ENCODE data around the gene PPP4C.
"Not testable (repeated sequence)": the region's sequence is repeated elsewhere in the genome, so short reads cannot be mapped to it uniquely, and the experiment has no call there.

PPP4C gene

DNA sequence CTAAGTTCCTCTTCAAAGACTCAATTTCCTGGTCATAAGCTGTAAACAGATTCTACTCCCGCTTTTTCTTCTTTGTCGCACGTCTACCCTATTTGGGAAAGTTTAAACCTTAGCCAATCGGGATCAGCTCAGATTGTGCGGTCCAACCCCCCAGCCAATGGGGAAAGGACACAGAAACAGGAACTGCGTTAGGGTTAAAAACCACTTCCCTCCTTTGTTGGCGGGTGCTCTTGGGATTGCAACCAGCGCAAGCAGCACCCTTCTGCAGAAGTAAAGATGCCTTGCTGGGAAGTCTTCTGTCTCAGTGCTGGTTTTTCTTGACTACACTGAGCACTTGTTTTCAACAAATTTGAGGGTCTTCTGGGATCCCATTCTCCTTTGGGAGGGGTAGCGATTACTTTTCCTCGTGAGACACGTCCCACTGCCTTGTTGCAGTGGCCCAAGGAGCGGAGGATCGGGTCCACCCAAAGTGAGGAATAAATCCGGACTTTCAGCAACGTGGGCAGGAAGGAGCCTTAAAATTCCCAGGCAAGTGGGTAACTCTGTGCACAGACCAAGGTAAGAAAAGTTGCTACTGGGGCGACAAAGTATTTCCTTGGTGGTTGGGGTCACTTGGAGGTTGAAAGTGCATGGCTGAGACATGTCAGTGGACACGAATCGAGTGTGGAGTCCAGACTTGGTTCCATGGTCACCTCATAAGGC lies 21.2 kb downstream of the PPP4C start:
- DNase-seq (ENCODE audit: low read depth) = no peak

DNA sequence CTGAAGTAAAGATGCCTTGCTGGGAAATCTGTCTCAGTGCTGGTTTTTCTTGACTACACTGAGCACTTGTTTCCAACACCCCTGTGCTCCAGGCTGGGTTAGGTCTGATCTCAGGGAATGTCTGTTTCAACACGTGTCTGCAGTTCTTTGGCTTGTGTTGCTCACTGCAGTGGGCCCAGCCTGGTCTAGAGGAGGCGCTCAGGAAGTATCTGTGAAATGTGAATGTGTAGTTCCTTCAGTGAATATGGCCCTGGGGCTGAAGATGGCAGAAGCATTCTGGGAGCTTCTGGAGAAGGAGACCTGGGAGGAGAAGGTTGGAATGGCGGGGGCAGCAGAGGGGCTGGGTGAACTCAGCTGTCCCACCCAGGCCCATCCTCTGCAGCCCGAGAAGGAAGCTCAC lies 28.3 kb downstream of the PPP4C start:
- no peak for DNase-seq (ENCODE audit: low read depth)

DNA sequence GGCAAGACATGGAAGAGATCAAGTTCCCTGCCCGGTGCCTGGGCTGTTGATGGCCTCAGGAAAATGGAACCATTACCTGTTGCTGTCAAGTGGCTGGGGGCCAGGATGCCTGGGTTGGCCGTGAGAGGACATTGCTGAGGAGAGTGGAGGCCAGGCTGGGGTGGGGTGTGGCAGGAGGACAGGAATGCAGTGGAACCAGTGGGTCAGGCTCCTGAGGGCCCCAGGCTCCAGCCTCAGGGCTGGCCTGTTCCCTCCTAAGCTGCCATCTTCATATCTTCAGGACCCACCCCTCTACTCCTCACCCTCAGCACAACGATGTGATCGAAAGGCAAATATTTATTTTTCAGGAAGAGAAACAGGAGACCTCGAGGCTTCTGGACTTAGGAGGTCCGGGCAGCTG lies 28.7 kb downstream of the PPP4C start:
- DNase-seq (ENCODE audit: low read depth) = no peak

DNA sequence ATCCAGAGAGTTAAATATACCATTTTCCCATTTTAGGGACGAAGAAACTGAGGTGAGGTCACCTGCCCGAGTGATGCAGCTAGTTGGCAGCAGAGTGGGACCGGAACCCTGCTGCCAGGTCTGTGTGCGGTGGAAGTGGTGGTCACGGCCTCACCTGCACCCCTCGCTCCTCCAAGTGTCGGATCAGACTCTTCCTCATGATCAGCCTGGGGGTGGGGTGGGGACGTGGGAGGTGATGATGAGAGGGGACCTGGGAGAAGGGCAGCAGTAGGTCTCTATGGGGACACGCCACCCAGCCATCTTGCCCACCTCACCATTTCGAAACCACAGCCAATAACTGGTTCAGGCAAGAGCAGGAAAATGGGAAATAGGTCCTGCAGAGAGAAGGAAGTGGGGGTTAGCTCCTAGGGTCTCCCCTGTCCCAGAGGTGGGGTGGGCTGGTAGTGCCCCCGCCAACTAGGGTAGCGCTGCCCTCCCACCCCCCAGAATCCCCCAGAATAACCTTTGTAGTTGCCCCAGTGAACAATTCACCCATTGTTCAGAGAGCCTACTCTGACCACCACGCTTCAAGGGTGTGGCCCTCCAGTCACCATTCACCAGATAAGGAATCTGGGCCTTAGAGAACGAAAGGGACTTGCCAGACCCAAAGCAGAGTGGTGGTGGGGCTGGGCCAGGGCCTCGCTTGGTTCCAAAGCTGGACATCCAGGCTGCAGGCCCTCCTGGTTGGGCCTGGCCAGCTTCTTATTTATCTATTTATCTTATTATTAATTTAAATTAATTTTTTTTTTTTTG lies 32.5 kb downstream of the PPP4C start:
- DNase-seq (ENCODE audit: low read depth) = no peak

DNA sequence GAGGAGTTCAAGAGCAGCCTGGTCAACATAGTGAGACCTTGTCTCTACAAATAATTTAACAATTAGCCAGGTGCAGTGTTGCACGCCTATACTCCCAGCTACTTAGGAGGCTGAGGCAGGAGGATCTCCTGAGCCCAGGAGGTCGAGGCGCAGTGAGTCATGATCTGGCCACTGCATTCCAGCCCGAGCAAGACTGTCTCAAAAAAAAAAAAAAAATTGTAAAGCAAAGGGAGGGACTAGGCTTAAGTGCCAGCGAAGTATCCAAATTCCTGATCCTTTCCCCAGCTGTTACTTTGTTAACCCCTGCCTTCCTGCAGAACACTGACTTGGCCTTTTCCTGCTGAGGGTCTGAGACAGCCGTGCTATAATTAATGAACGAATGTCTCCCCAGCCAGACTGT lies 34.9 kb downstream of the PPP4C start:
- peak; percentile 10 for DNase-seq (ENCODE audit: low read depth)

DNA sequence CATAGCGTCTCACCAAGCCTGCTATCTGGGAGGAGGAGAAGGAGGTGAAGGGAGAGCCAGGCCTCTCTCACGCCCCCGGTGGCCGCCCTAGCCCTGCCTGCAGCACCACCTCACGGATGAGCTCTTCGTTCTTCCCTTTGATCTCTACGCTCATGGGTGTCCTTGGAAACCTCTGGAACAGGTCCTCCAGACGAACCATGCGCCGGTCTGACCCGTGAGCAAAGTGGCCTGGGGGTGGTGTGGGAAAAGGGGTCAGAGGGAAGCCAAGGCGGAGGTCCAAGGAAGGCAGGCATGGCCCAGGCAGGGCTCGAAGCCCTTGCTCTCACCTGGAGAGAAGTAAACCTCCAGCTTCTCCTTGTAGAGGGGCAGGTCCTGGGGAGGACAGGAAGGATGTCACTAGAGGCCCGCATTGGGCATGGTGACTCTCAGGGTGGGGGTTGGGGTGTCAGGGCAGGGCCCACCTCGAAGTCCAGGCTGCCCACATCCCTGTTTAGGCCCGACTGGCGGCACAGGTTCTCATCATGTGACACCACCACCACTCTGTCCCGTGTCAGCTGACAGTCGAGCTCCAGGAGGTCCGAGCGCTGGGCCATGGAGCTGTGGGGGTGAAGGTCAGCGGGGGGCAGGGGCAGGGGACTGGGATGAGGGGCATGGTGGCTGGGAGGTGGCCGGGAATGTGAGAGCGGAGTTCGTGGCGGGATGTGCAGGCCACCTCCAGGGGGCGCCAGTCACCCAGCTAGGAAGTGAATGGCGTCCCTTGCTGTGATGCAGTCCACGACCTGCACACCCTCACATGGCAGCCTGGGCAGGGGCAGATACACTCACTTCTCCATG lies 36.6 kb downstream of the PPP4C start:
- peak; percentile 53 for DNase-seq (ENCODE audit: low read depth)

DNA sequence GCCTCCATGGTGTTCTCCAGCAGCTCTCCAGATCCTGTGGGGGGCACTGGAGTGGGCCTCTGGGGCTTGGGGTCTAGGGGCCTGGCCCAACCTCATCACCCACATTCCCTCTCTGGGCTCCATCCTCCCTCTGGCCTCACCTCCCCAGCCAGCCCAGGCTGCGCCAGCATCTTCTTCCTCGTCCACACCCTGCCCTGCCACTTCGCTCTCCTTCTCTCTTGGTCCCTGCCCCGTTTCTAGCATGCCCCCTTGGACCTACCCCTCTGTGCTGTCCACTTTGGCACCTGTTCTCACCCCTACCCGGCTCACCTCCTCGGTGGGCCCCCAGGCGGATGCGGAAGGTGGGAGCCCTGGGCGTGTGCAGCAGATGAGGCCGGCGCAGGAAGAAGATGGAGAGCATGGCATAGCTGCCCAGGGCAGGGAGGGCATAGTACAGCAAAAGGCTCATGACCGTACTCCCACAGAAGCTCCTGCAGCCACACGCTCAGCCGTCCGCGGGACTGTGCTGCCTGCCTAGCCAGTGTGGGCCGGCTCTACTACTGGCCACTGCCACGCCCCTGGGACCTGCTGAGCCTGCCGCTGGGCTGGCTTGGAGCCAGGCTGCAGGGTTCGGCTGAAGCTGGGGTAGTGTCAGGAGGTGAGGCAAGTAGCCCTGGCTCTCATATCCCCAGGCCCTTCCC lies 37.4 kb downstream of the PPP4C start, which contains the start of gene GDPD3:
GDPD3 (minus strand) TSS at position 507 of the 680 bp plus-strand sequence; CDS start at position 448, 59 bp downstream.
- DNase-seq (ENCODE audit: low read depth) = peak; percentile 13

DNA sequence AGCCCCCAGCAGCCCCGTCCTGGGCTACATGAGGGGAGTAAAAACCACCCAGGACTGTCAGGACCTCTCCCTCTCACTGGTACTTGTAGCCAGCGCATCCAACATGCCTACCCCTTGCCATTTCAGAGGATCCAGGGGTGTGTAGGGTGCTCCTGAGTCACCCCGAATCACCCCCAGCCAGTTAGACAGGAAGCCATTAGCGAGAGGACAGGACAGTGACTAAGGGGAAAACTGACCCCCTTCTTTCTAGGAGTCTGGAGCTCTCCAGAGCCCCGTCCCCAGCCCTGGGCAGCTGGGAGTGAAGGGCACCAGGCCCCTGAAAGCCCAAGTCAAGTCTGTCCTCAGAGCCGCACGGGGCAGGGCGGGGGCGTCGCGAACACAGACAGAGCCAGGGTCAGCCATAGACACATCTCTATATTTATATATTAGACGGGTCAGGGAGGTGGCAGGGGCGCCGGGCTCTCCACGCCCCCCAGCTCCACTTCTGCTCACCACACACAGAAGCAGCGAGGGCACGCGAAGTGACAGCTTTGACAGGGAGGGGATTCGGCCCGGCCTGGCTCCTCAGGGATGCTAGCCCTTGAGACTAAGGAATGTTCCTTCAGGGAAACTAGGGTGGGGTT lies 38.0 kb downstream of the PPP4C start:
- DNase-seq (ENCODE audit: low read depth) = no peak

DNA sequence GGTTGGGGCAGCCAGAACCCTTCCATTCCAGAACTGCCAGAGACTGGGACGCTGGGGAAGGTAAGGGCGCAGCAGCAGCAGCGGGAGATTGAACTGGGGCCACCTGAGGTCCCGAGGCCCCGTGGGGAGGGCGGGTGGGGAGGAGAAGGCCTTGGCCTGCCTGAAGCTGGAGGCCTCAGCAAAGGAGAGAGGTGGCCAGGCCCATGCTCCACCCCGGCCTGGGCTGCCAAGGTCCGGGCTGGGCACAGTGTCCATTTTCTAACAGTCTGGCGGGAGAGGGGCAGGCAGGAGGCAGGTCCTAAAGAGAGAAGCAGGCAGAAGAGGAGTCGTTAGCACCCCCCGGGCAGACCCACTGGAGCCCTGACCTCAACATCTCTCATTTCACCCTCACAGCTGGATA lies 38.6 kb downstream of the PPP4C start:
- no peak for DNase-seq (ENCODE audit: low read depth)

DNA sequence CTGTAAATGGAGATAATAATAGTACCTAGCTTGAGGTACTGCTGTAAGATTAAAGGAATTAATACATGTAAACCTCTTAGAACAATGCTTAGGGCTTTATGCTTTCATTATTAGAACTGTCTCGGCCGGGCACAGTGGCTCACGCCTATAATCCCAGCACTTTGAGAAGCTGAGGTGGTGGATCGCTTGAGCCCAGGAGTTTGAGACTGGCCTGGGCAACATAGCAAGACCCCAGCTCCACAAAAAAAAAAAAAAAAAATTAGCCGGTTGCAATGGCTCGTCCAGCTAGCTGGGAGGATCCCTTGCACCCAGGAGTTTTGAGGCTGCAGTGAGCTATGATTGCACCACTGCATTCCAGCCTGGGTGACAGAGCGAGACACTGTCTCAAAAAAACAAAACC lies 39.0 kb downstream of the PPP4C start:
- not testable (repeated sequence) for DNase-seq (ENCODE audit: low read depth)

DNA sequence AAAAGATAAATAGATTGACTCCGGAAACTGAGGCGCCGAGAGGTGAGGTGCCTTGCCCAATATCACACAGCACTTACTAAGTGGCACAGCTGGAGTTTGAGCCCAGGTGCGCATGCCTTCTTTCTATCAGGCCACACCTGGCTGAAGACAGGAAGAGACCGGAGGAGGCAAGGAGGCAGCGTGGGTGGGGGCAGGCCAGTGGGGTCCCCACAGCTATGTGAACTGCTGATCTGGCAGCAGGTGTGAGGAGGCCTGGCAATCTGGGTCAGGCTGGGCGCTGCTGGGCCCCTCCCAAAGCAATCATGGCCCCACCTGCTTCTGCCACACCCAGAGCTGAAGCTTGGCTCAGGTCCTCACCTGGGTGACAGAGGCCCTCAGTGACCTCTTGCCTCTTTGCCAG lies 39.4 kb downstream of the PPP4C start:
- no peak for DNase-seq (ENCODE audit: low read depth)

DNA sequence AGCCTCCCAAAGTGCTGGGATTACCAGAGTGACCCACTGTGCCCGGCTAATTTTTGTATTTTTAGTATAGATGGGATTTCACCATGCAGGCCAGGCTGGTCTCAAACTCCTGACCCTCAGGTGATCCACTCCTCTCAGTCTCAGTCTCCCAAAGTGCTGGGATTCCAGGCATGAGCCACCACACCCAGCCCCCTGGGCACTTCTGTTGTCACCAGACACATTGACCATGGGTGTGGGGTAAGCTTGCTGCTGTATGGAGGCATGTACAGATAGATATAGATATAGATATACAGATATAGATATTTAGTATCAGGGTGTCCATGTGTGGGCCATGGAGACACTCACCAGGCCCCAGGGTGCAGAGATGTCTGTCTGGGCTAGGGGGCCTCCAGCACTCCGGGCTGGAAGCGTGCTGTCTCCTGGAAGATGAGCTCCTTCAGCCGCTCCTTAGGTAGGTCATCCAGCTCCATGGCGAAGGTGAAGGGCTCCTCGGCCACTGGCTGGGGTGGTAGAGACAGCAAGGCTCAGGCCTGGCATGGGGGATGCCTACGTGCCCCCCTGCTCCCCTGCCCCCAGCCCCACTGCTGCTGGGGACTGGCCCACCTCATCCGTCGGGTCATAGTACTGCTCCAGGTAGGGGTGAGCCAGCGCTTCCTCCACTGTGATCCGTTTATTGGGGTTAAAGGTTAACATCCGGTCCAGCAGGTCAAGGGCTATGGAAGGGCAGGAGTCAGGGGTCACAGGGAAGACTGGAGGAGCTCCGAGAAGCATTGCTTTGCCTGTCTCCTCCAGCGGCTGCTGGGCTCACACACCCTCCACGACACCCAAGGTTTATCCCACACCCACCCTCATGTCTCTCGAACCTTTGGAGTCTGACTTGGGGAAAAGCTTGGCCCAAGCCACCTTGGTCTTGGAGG lies 40.8 kb downstream of the PPP4C start:
- DNase-seq (ENCODE audit: low read depth) = no peak

DNA sequence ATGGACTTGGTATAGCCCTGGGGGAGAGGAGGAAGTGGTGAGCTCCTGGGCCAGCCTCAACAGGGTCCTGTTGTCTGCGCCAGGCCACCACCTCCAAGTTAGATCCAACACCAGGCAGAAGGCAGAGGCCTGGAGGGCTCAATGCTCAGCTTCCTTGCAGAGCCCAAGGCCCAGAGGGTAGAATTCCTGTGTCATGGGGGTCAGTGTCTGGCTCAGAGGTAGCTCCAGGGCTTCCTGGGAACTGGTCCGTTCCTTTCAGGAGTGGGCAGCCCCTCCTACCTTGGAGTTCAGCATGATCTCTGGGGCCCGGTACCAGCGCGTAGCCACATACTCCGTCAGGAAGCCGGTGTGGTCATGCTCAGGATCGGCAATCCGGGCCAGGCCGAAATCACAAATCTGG lies 42.0 kb downstream of the PPP4C start:
- DNase-seq (ENCODE audit: low read depth) = no peak

DNA sequence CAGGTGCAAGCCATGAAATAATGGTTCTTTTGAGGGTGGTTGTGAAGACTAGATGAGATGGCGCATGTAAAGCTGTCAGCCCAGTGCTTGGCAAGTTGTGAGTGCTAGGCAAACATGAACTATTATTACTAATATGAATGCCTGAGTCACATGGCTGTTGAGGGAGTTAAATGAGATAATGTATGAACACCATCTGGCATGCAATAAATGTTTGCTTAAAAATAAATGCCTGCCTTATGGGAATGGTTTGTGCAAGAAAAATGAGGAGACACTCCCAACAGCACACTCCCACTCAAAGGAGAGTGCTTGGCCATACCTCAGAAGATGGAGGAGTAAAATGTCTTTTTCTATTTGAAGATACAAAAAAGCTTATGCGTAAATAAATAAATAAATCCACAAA lies 43.6 kb downstream of the PPP4C start:
- DNase-seq (ENCODE audit: low read depth) = peak; percentile 83

DNA sequence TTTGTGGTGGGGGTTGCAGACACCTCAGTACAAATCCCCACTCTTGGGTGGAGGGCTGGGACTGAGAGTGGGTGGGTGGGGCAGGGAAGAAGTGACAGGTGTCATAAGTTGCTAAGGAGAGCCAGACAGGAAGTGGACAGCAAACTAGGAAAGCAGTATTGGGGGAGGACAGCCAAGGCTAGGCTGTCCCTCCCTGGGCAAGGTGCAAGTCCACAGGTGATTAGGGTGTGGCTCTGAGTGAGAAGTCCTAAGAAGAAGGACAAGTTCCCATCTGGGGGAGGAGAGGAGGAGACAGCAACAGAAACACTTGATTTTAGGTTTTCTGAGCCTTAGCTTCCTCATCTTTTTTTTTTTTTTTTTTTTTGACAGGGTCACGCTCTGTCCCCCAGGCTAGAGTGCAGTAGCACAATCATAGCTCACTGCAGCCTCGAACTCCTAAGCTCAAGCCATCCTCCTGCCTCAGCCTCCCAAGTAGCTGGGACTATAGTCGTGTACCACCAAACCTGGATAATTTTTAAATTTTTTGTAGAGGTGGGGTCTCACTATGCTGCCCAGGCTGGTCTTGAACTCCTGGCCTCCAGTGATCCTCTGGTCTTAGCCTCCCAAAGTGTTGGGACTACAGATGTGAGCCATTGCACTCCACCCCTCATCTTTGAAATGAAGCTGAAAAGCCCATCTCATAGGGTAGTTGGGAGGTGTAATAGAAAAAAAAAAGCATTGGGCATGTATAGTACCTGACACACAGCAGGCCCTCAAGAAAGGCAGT lies 44.7 kb downstream of the PPP4C start:
- no peak for DNase-seq (ENCODE audit: low read depth)

DNA sequence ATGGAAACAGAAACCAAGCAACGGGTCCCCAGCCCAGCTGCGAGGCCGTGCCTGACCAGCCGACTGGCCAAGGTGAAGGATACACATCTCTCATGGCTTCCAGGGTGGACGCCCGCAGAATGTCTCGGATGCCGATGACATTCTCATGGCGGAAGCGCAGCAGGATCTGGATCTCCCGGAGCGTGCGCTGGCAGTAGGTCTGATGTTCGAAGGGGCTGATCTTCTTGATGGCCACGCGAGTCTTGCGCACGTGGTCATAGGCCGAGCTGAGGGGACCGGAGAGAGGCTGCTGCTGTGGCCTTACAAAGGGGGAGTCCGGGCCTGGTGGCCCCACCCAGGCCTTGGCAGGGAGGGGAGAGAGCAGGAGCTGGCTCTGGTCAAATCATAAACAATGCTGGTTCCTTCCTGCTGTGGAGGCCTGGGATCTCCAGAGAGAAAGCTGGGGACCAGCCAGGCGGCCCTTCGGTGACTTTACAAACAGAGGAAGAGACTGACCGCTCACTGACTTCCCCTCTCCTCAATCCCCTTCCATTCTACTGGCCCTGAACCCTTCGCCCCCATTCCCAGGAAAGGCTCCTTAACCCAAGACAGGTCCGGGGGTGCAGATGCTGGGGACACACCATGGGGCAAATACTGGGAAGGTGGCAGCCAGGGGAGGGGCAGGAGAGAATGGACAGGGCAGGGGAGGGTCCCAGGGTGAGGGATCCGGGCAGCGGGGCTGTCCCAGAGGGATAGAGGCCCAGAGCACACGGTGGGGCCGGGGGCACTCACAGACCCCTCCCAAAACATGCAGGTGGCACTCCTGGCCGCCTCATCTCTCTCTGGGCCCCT lies 46.2 kb downstream of the PPP4C start:
- no peak for DNase-seq (ENCODE audit: low read depth)

DNA sequence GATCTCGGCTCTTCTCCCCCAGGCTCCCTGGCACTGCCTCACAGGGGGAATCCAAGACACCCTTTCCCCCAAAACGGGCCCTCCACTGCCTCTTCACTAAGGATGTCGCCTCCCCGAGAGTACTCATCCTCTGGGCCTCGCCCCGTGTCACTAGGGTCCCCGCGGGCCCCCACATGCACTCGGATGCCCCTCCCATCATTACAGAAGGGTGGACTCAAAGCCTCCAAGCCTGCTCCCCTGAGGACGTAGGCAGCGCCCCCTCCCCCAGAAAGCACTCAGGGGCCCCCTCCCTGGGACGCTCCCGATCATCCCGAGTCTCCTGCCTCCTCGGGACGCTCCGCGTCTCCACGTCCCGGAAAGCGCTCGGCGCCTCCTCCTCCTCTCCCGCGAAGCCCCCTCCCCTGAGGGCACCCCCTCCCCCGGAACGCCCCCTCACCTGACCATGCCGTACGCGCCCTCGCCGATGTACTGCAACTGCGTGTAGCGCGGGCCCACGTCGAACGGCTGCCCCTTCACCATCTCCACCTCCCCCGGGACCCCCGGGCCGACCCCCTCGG lies 46.9 kb downstream of the PPP4C start:
- DNase-seq (ENCODE audit: low read depth) = no peak

DNA sequence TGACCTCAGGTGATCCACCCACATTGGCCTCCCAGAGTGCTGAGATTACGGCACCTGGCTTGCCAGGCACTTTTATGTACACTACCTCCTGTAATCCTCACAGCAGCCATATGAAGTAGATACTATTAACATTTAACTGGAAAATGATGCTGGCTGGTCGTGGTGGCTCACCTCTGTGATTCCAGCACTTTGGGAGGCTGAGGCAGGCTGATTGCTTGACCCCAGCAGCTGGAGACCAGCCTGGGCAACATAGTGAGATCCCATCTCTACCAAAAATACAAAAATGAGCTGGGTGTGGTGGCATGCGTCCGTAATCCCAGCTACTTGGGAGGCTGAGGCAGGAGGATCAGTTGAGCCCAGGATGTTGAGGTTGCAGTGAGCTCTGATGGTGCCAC lies 49.2 kb downstream of the PPP4C start:
- DNase-seq (ENCODE audit: low read depth) = no peak

DNA sequence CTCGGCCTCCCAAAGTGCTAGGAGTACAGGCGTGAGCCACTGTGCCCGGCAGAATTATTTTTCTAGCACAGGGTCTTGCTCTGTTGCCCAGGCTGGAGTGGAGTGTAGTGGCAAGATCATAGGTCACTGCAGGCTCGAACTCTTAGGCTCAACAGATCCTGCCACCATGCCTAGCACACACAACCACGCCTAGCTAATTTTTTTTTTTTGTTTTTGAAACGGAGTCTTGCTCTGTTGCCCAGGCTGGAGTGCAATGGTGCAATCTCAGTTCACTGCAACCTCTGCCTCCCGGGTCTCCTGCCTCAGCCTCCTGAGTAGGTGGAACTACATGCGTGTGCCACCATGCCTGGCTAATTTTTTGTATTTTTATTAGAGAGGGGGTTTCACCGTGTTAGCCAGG lies 49.9 kb downstream of the PPP4C start:
- DNase-seq (ENCODE audit: low read depth) = not testable (repeated sequence)

All from amniotic epithelial cell (primary cell).